GM18951 (cell line): Measurements from ENCODE around the gene ENDOV.

Experiments
- POLR2A ChIP-seq: IDR thresholded peaks from 4 replicates; pipeline ENCODE4 v1.6.1; 2011; ENCODE audit warnings: mild to moderate bottlenecking; ENCODE audit not compliant: insufficient read length, insufficient read depth; ENCODE audit errors: extremely low read depth
- in situ Hi-C: fragments of 300-500 bp; cut with MboI; formaldehyde crosslinking; loops from one replicate; pipeline ENCODE4 v1.12.0; 2022; ENCODE audit warnings: low sequenced_read_pairs, mixed read lengths, inconsistent platforms; ENCODE audit not compliant: unreplicated experiment

Gene ENDOV

DNA sequence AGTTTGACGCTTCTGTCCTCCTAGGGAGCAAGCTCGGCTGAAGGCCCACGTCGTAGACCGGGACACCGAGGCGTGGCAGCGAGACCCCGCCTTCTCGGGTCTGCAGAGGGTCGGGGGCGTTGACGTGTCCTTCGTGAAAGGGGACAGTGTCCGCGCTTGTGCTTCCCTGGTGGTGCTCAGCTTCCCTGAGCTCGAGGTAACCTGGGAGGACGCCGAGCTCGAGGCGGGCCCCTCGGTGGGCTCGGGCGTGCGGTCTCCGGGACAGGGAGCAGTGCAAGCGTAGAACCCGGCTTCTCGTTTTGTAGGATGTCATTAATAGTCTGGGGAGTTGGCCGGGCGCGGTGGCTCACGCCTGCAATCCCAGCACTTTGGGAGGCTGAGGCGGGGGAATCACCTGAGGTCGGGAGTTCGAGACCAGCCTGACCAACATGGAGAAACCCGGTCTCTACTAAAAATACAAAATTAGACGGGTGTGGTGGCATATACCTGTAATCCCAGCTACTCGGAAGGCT lies 715 bp downstream of the ENDOV start:
- in situ Hi-C loops = no loop called here
- TF ChIP-seq POLR2A = no peak

DNA sequence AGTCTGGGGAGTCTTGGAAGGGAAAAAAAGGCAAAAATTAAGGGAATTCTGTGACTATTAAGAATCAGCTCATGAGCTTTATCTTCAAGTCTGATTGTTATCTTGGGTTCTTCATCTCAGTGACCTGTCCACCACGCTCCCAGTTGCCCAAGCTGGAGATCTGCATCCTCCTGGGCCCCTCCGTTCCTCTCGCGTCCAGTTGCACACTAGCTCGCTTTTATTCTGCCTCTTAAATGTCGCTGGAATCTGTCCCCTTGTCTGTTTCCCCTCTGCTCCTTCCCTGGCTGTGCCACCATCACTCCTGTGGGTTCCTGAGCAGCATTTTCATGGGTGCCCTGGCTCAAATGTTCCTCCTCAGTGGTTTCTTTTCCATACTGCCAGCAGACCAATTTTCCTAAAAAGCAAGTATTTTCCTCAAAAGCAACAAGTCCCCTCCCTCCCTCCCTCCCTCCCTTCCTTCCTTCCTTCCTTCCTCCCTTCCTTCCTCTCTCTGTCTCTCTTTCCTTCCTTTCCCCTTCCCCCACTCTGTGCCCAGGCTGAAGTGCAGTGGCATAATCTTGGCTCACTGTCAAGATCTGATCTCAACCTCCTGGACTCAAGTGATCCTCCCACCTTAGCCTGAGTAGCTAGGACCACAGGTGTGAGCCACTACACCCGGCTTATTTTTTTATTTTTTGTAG lies 1.4 kb downstream of the ENDOV start:
- TF ChIP-seq POLR2A = no peak
- in situ Hi-C loops = no loop called here

DNA sequence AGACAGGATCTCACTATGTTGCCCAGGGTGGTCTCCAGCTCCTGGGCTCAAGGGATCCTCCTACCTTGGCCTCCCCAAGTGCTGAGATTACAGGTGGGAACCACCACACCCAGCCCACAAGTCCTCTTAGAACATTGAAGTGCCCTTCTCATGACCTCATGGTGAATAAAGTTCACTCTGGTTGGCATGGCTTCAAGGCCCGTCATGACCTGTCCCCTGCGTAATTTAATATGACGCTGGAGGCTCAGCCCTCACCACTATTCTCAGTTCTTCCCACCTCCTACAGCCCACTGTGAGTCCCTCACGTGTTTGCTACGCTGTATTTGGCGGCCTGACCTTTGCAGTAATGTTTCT lies 1.9 kb downstream of the ENDOV start:
- in situ Hi-C loops = no loop called here
- TF ChIP-seq POLR2A = no peak

- in situ Hi-C loops = no loop called here
- no peak for TF ChIP-seq POLR2A
These were observed 3.6 kb downstream of the ENDOV start for GRCh38 chr17:80418589-80418988.

- no peak for TF ChIP-seq POLR2A
- in situ Hi-C loops = no loop called here
These were observed 4.3 kb downstream of the ENDOV start for GRCh38 chr17:80419255-80419654.

DNA sequence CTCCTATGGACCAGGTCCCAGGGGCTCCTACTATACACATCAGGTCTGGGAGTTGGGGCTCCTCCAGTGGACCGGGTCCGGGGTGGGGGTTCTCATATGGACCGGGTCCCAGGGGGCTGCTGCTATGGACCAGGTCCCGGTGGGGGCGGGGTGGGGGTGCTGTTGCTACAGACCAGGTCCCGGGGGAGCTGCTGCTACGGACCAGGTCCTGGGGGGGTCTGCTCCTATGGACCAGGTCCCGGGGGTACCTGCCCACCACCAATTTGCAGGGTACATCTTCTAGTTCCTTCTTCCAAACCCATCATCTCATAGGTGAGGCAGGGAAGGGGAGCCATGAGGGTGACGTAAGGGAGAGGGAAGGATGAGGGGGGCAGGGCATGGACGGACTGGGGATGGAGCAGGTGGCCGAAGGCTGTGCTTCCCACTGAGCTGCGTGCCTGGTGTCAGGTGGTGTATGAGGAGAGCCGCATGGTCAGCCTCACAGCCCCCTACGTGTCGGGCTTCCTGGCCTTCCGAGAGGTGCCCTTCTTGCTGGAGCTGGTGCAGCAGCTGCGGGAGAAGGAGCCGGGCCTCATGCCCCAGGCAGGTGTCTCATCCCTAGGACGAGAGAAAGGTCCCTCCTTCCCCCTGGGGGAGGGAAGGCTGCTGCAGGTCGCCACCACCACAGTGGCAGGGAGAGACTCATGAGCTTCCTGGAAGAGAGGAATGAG lies 6.6 kb downstream of the ENDOV start:
- no peak for TF ChIP-seq POLR2A
- in situ Hi-C loops = no loop called here

DNA sequence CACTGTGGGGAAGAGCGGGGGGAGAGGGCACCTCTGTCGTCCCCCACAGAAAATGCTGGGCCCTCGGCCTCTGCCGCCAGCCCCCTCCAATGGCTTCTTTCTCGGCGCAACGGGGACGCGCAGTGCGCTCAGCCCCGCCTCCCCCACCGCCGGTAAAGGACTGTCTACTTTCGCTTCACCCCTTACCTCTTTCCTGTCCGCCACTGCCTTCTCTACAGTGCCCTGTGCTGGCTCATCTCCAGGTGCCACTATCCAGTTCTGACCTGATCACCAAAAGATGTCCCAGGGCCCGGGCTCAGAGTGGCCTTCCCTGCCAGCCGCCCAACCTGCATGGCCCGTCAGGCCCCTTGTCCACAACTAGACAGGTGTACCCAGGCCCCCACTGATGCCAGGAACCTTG lies 7.3 kb downstream of the ENDOV start:
- in situ Hi-C loops = no loop called here

DNA sequence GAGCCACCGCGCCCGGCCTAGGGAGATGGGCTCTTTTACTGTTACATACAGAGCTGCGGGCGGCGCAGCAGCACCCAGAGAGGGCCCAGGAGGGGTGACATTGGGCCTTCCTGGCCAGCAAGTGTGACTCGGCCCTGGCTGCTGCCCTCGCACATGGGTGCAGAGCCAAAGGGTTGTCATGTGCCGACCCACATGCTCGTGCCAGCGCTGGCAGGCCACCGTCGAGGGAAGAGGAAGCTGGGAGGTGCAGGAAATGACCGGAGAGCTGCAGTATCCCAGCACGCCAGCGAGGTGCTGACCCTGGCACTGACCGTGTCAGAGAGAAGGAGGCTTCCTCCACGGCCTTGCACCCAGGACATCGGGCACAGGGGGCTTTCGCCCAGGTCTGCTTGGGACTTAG lies 8.0 kb downstream of the ENDOV start:
- in situ Hi-C loops = no loop called here
- TF ChIP-seq POLR2A = no peak

More for the DNA sequence above, 7.3 kb downstream of the ENDOV start:
- TF ChIP-seq POLR2A = no peak

GRCh38 chr17:80423536-80424225 lies 8.7 kb downstream of the ENDOV start:
- in situ Hi-C loops = no loop called here
- no peak for TF ChIP-seq POLR2A

GRCh38 chr17:80424261-80424660 lies 9.3 kb downstream of the ENDOV start:
- no peak for TF ChIP-seq POLR2A
- in situ Hi-C loops = no loop called here

DNA sequence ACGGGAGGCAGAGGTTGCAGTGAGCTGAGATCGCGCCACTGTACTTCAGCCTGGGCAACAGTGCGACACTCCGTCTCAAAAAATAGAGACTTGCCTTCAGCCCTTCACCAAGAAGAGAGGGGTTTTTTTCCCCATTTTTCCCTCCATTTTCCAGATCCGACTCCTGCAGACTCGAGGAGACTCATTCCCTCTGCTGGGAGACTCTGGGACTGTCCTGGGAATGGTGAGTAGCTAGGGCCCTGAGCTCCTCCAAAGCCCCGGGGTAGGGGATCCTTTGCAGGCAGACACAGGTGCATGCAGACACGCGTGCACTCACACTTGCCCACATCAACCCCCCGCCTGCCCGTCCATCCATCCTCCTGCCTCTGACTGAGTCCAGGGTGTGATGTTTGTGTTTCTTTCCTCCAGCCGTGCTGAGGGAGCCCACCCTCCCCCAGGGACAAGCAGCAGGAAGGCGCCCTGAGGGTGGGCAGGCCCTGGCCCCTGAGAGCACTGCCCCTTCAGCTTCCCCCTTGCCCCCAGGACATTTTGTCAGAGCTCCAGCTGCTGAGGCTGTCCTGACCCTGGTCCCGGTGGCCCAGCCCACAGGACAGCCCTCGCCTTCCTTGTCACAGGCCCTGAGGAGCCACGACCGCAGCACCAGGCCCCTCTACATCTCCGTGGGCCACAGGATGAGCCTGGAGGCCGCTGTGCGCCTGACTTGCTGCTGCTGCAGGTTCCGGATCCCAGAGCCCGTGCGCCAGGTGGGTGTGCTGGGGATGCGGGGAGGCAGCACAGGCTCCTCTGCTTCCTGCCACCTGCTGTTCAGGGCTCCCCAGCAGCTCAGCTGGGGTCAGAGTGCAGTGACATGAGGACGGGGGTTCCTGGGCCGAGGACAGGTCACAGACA lies 10.2 kb downstream of the ENDOV start:
- in situ Hi-C loops = no loop called here
- TF ChIP-seq POLR2A = no peak

GRCh38 chr17:80425835-80426426 lies 11.0 kb downstream of the ENDOV start:
- TF ChIP-seq POLR2A = no peak
- in situ Hi-C loops = no loop called here

DNA sequence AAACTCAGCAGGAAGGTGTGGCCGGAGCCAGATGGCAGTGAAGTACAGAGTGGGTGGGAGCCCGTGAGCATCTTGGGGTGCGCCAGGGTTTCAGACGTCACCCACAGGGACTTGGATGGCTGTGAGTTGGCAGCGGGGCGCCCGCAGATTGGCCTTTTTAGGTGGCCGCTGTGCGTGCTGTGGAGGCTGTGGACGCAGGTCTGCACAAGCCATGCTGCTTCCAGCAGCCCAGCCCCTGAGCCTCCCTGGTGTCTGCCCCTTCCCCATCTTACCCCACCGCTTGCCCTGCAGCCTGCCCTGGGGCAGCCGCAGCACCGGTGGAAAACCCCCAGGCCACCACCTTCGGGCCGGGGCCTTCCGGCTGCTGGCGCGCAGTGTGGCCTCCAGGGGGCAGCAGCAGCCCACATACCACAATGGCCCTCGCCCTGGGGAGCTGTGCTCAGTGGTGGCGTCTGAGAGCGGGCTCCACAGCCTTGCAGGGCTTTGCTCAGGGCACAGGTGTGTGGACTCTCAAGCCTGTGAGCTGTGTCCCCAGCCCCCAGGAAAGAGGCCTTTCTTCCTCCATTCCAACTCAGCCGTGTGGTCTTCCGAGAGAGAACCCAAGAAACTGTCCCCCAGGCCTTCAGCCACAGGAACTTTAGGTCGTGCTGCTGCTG lies 11.8 kb downstream of the ENDOV start:
- in situ Hi-C loops = no loop called here

More for the DNA sequence above, 11.8 kb downstream of the ENDOV start:
- no peak for TF ChIP-seq POLR2A
